NCI-H2227 treated with DMSO at 0.1 percent for 48 hours (cell line): ENCODE results near the gene C3orf52.
A peak's percentile ranks its signal among the peaks of the same experiment; 100 is the strongest.
"Not testable (repeated sequence)": the region's sequence is repeated elsewhere in the genome, so short reads cannot be mapped to it uniquely, and the experiment has no call there.

Source experiments
- DNase-seq: peaks from one replicate; lab custom pipeline; 2025; lab: John Stamatoyannopoulos, UW

Gene C3orf52

GRCh38 chr3:112086076-112086854 is at the start of gene C3orf52:
C3orf52 (plus strand) TSS chr3:112086389; CDS start chr3:112086408, 19 bp downstream.
- DNase-seq = peak; percentile 21

- DNase-seq = not testable (repeated sequence)
Observed at GRCh38 chr3:112037194-112037593, 49.0 kb upstream of the C3orf52 start.

DNA sequence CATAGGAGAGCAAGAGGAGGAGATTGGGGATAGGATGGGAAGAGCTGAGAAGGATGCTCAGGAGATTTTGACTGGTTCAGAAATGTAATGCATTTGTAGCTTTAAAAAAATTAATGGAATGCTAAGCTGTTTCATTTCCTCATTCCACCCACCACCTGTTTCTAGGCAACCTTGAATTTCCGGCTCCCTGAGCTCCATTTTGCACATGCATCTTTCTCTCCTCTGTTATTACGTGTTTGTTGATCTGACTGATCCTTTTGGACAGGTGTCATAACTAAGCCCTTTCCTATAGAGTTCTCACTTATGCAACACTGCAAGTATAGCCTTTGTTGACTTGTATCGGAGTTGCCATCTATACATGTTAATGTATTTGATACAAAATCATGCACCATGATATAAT is 47.3 kb upstream of the C3orf52 start:
- DNase-seq = no peak

DNA sequence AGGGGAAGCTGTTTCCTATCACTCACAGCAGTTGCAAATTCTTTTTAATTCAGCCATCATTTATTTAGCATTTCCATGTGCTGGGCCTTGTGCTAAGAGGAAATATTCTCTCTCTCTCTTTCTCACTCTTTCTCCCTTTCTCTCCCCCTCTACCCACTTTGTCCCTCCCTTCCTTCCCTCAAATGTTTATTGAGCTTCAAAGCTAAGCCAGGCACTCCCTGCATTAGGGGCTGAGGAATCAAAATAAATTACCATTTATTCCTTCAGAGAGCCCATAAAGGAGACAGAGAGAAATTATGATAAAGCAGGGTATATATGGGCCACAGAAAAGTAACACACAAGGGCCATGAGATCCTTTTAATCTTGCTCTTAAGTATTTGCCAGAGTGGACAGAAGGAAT is 44.9 kb upstream of the C3orf52 start:
- DNase-seq = no peak

- peak; percentile 32 for DNase-seq
Observed at GRCh38 chr3:112042842-112043280, 43.3 kb upstream of the C3orf52 start.

DNA sequence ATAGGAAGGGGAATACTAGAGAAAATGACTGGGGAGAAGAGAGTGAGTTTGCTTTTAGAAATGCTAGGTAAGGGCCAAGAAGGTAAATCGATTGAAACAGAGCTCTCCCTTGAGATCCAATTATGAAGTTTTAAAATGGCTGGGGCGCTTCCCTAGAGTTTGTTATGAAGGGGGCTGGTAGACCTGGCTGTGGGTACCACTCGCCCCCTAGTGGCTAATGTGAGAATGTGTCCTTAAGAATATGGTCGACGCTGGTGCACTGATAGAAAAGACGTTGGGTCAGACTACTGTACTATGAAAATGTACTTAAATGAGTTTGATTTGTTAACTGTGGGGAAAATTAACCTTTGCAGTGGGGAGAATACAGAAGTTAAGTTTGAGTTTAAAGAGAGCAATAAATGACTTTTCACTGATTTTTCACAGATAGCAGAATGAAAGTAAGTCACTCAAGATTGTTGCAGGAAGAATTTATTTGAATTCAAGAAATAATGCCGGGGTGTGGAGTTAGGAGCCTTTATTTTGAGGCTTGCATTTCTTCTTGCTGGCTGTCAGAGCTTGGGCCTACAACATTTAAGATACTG is 42.5 kb upstream of the C3orf52 start:
- DNase-seq = peak; percentile 63

GRCh38 chr3:112046599-112046998 is 39.6 kb upstream of the C3orf52 start:
- DNase-seq = no peak

DNA sequence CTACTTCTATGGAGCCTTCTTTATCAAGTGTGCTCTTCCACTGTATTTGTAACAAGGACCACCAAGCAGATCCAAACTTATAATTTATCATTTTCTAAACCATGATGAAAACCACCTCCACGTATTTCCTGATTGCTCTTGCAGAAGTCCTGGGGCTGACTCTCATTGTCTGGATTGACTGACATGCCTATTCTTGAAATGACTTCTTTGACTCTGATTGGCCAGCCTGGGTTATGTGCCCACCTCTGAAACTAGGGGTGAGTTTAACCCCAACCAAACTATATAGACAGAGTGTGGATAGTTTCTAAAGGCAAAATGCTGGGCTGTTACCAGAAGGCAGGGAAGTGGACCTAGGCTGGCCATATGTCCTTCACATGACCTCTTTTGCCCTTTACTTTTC is 38.9 kb upstream of the C3orf52 start:
- DNase-seq = no peak

- DNase-seq = no peak
Observed at GRCh38 chr3:112048911-112049310, 37.3 kb upstream of the C3orf52 start.

DNA sequence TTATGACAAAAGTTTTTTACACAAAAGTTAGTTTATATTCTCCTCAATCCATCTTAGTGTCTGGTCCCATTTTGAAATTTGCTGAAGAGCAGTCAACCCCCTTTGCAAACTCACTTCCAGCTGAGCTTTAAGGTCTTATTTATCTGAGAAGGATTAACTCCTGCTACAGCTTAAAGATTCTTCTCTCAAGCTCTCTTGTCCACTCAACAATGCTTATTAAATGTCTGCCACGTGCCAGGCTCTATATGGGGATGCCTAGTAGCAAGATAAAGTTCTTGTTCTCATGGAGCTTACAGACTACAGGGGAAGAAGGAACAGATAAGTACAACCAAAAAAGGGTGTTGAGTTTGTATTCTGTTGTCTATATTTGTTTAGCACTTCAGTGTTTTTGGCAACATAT is 33.0 kb upstream of the C3orf52 start:
- no peak for DNase-seq

- DNase-seq = no peak
Observed at GRCh38 chr3:112056451-112056929, 29.7 kb upstream of the C3orf52 start.

GRCh38 chr3:112059497-112059896 is 26.7 kb upstream of the C3orf52 start:
- no peak for DNase-seq

GRCh38 chr3:112061152-112061551 is 25.0 kb upstream of the C3orf52 start:
- no peak for DNase-seq

GRCh38 chr3:112072387-112073060 is 13.7 kb upstream of the C3orf52 start:
- not testable (repeated sequence) for DNase-seq

GRCh38 chr3:112074006-112074405 is 12.2 kb upstream of the C3orf52 start:
- DNase-seq = no peak

GRCh38 chr3:112074616-112075497 is 11.3 kb upstream of the C3orf52 start:
- DNase-seq = no peak

DNA sequence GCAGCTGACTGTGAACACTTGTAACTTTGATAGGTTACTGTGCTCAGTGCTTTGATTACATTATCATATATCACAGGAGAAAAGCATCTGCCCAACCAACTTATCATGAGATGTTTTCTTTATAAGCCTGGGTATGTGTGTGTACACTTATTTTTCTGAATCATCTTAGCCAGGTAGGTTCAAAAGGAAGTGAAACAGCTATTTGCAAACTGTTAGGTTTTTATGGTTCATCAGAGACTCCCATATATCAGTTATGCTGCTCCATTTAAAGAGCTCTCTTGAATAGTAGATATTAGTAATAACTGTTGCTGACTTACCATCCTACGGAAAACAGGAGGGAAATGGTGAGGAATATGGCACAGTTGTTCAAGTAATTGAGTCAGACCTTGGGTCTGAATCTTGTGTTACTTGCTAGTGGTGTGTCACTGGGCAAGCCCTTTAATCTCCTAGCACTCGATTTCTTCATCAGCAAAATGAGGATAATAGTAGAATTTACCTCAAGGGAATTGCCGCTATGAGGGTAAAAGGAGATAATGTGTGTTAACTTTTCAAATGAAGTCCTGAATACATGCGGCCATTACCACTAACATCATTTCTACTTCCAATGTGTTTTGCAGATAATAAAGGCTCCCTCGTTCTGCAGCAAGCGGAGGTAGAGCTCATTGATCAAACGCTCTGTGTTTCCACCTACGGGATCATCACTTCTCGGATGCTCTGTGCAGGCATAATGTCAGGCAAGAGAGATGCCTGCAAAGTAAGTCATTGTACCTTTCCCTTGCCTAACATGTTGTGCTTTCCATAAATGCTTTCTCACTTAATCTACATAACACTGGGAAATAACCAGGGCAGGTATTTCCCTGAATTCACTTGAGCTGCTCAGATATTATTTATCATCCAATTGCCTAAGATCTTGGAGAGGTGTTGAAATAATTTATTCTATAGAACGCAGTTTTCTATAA is 7.8 kb upstream of the C3orf52 start:
- no peak for DNase-seq

DNA sequence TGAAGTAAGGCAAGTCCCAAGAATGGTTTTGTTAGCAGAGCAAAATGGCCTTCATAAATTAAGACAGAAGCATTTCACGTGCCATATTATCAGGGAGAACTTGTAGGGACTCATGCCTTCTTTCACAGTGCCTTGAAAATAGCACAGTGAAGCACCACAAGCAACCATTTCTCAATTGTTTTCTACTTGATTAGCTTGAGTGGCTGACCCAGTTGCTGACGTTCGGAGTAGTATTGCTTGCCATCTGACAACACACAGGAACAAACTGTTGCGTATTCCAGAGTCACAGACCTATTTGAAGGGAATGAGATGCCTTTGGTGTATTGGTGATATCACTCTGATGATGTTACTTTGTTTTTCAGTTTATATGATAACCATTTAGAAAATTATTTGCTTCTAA is 3.0 kb upstream of the C3orf52 start:
- no peak for DNase-seq

DNA sequence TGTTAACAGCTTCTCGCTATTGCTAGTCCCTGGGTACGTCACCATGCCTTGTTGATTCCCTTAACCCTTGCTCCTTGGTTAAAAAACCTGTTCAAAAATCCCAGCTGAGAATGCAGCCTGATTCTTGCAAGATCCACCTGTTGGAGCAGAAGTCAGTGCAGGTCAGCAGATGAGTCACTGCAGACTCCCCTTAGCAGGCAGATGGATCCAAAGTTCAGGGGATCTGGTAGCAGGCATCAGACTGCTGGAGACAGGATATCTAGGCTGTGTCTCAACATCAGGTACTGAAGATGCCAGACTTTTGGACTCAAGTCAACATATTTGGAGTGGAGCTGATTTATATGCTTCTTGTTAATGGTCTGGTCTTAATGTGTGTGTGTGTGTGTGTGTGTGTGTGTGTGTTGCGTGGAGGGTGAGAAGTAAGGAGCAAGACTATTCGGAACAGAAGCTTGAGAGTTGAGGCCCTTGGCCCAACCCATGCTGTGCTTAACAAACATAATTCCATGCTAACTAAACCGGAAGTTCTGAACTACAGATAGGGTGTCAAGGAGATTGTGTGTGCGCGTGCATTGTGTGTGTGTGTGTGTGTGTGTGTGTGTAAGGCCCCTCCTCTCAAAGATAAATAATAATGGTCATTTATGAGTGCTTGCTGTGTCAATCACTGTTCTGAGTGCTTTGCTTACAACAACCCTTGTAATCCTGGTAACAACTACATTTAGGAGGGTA is 1.0 kb upstream of the C3orf52 start:
- no peak for DNase-seq

DNA sequence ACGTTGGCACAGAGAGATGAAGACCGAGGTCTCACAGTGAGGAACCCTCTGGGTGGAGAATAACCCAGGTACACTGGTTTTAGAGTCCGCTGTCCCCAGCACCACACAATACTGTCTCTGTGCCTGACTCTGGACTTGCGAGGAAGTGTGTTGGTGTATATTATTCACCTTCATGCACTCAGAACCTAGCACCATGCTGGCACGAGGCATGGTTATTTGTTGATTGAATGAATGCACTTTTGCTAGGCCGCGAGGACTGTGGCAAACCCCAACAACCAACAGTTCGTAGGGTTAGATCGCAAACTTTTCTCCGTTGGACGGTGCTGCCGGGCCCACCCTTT is 484 bp upstream of the C3orf52 start:
- no peak for DNase-seq
